Fibroblast of mammary gland (primary cell): Measurements from ENCODE around the gene CTTN.
"Not testable (repeated sequence)": the region's sequence is repeated elsewhere in the genome, so short reads cannot be mapped to it uniquely, and the experiment has no call there.

Experiments used
- DNase-seq: peaks from one replicate; pipeline ENCODE4 v3.0.0-alpha.2; 2010; ENCODE audit warnings: low read depth
- H3K4me3 ChIP-seq: 2 replicates; pipeline ENCODE4 v1.5.1; 2011; ENCODE audit warnings: low read depth, mild to moderate bottlenecking, low read length, moderate library complexity; ENCODE audit not compliant: control insufficient read depth
- CTCF ChIP-seq: conservative IDR thresholded peaks from 2 replicates; pipeline ENCODE4 v1.5.1; 2011; ENCODE audit warnings: low read depth, low read length, inconsistent platforms; ENCODE audit not compliant: control insufficient read depth, insufficient read depth

Gene CTTN

GRCh38 chr11:70400643-70401042 lies 2.3 kb downstream of the CTTN start:
- DNase-seq, result no peak
- TF ChIP-seq CTCF, result no peak
- no peak overlapping the region for H3K4me3 ChIP-seq

- no peak overlapping the region for H3K4me3 ChIP-seq
- DNase-seq, result no peak
- TF ChIP-seq CTCF, result no peak
Observed at GRCh38 chr11:70402016-70402415, 3.7 kb downstream of the CTTN start.

- no peak overlapping the region for H3K4me3 ChIP-seq
- no peak for TF ChIP-seq CTCF
- no peak for DNase-seq
Observed at GRCh38 chr11:70402685-70403084, 4.4 kb downstream of the CTTN start.

GRCh38 chr11:70404244-70404643 lies 5.9 kb downstream of the CTTN start:
- no peak for DNase-seq
- TF ChIP-seq CTCF, result no peak
- no peak overlapping the region for H3K4me3 ChIP-seq

GRCh38 chr11:70405679-70406395 lies 7.5 kb downstream of the CTTN start:
- H3K4me3 ChIP-seq, result no peak overlapping the region
- TF ChIP-seq CTCF, result no peak
- DNase-seq, result no peak

- no peak for DNase-seq
- no peak for TF ChIP-seq CTCF
- H3K4me3 ChIP-seq, result no peak overlapping the region
Observed at GRCh38 chr11:70407121-70407520, 8.8 kb downstream of the CTTN start.

- DNase-seq, result no peak
- no peak for TF ChIP-seq CTCF
- H3K4me3 ChIP-seq, result no peak overlapping the region
Observed at GRCh38 chr11:70407814-70408213, 9.5 kb downstream of the CTTN start.

- not testable (repeated sequence) for H3K4me3 ChIP-seq, DNase-seq
Observed at GRCh38 chr11:70408326-70408725, 10.0 kb downstream of the CTTN start.
